ENCODE results near the gene PIMREG. TPM values are rescaled to one million over a fixed set of nuclear protein-coding genes. Genes with fewer than 3 reads are reported as not detected.

Gene PIMREG
- polyA plus RNA-seq, 3 donors = not detected

DNA sequence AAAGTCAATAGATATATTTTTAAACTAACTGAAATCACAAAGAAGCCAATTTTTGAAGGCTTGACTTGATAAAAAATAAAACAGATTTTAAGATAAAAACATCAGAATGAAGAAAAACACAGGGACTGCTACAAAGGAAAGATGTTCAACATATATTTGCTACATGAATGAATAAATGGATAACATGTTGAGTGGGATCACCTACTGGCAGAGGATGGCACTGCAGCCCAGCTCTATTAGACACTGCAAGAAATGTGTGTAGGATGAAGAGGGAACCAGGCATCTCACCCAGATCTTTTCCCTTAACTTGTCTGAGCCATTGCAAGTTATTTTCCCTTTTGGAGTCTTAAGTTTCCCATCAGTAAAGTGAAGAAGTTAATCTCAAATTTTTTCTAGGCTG lies 13.5 kb upstream of the PIMREG start:
- H3K36me3 ChIP-seq (replicated peaks in 1 of 2; ENCODE audit: control insufficient read depth in 1 of 2, insufficient read depth in 2 of 2, low read length in 2 of 2) = no peaks in the 10 kb centered on the region
- no peak overlapping the region for H2AFZ ChIP-seq (ENCODE audit: insufficient read depth, low read depth, low read length, poor library complexity, severe bottlenecking)
- no peak overlapping the region for H3K4me3 ChIP-seq (replicated peaks in 1 of 3; ENCODE audit: low read depth in 2 of 3, low read length in 3 of 3)
- H3K36me3 Mint-ChIP-seq = peaks cover 2 to 6% of the 10 kb centered on the region in 2 donors
- peak overlapping the region in 1 of 2 donors; percentile 57 for H3K4me3 Mint-ChIP-seq
- H3K79me2 ChIP-seq (ENCODE audit: insufficient read depth, low read length) = no peaks in the 10 kb centered on the region
- TF ChIP-seq, protein P1, sequence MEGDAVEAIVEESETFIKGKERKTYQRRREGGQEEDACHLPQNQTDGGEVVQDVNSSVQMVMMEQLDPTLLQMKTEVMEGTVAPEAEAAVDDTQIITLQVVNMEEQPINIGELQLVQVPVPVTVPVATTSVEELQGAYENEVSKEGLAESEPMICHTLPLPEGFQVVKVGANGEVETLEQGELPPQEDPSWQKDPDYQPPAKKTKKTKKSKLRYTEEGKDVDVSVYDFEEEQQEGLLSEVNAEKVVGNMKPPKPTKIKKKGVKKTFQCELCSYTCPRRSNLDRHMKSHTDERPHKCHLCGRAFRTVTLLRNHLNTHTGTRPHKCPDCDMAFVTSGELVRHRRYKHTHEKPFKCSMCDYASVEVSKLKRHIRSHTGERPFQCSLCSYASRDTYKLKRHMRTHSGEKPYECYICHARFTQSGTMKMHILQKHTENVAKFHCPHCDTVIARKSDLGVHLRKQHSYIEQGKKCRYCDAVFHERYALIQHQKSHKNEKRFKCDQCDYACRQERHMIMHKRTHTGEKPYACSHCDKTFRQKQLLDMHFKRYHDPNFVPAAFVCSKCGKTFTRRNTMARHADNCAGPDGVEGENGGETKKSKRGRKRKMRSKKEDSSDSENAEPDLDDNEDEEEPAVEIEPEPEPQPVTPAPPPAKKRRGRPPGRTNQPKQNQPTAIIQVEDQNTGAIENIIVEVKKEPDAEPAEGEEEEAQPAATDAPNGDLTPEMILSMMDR (IDR thresholded peaks at IDR 0.05) = no peak
- H3K4me1 ChIP-seq (ENCODE audit: control insufficient read depth in 1 of 2, insufficient read depth in 2 of 2, low read length in 2 of 2) = peaks cover 15 to 18% of the 10 kb centered on the region in 2 donors
- peaks cover 0 to 54% of the 10 kb centered on the region in 2 donors for H3K27me3 ChIP-seq (ENCODE audit: control insufficient read depth in 2 of 2, insufficient read depth in 2 of 2, low read length in 2 of 2)
- H3K27me3 Mint-ChIP-seq (ENCODE audit: low read depth in 3 of 3) = peaks cover 41 to 65% (median 45%) of the 10 kb centered on the region in 3 donors
- no peak overlapping the region for H3K27ac Mint-ChIP-seq
- H3K9me3 Mint-ChIP-seq = peaks cover 6 to 21% (median 16%) of the 10 kb centered on the region in 7 donors
- no peaks in the 10 kb centered on the region for H4K20me1 ChIP-seq (ENCODE audit: insufficient read depth, low read length)
- no peak overlapping the region for H3K4me2 ChIP-seq (replicated peaks; ENCODE audit: extremely low read depth, low read length, poor library complexity, severe bottlenecking)
- DNase-seq = no peak
- H3K4me1 Mint-ChIP-seq = peaks cover 23% of the 10 kb centered on the region
- no peak overlapping the region for H3K27ac ChIP-seq (ENCODE audit: low read depth in 1 of 2, low read length in 2 of 2)
- no peak overlapping the region for H3K9ac ChIP-seq (ENCODE audit: insufficient read depth, low read length, poor library complexity, severe bottlenecking)
- intact Hi-C loops (cut with micrococcal nuclease) = loop anchor here in 1 of 2 donors (10.0 kb wide), 1 partner anchor 726 kb away; no protein-coding TSS in a partner anchor
- H3K9me3 ChIP-seq (replicated peaks in 1 of 2; ENCODE audit: control insufficient read depth in 1 of 2, insufficient read depth in 1 of 2, low read length in 2 of 2) = peaks cover 10 to 14% of the 10 kb centered on the region in 2 donors

DNA sequence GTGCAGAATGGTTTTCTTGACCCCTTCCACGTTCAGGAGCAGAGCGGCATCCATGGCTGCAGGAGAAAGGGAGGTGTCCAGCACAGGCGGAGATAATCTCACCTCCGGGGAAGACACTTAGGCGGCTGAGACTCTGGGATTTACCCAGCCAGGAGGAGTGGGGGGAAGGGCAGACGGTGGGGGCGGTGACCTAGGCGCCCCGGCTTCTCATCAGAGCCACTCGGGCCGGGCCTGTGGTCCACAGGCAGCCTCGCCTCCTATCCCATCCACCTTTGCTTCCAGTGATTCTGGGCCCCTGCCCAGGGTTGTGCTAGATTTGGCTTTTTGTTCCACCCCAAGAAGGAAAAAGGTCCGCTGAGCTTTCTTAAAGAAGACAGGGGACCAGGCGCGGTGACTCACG lies 9.2 kb upstream of the PIMREG start, which contains the start of gene AIPL1:
AIPL1 (minus strand) TSS at position 71 of the 400 bp plus-strand sequence; CDS start at position 54, 17 bp downstream.
- Mint-ChIP-seq H3K4me3 (peak within 1 kb of the TSS in 1 of 2 donors; percentile 21), H3K36me3 (peaks cover 2 to 4% of the 10 kb centered on the region in 2 donors), H3K4me1 (peaks cover 11% of the 10 kb centered on the region), H3K27me3 (ENCODE audit: low read depth in 3 of 3) (peaks cover 36 to 60% (median 39%) of the 10 kb centered on the region in 3 donors), H3K9me3 (peaks cover 4 to 21% (median 16%) of the 10 kb centered on the region in 7 donors), H3K27ac (no peak within 1 kb of the TSS)
- H3K79me2 ChIP-seq (ENCODE audit: insufficient read depth, low read length) = no peaks in the 10 kb centered on the region
- H3K9ac ChIP-seq (ENCODE audit: insufficient read depth, low read length, poor library complexity, severe bottlenecking) = no peak within 1 kb of the TSS
- TF ChIP-seq, protein P1 (IDR thresholded peaks at IDR 0.05) = no peak
- no peak within 1 kb of the TSS for H3K27ac ChIP-seq (ENCODE audit: low read depth in 1 of 2, low read length in 2 of 2)
- H3K36me3 ChIP-seq (replicated peaks in 1 of 2; ENCODE audit: control insufficient read depth in 1 of 2, insufficient read depth in 2 of 2, low read length in 2 of 2) = no peaks in the 10 kb centered on the region
- intact Hi-C loops (cut with micrococcal nuclease) = loop anchor here in 1 of 2 donors (10.0 kb wide), 1 partner anchor 730 kb away; no protein-coding TSS in a partner anchor
- H3K27me3 ChIP-seq (ENCODE audit: control insufficient read depth in 2 of 2, insufficient read depth in 2 of 2, low read length in 2 of 2) = peaks cover 4 to 38% of the 10 kb centered on the region in 2 donors
- H2AFZ ChIP-seq (ENCODE audit: insufficient read depth, low read depth, low read length, poor library complexity, severe bottlenecking) = no peak within 1 kb of the TSS
- DNase-seq = no peak
- no peak within 1 kb of the TSS for H3K4me2 ChIP-seq (replicated peaks; ENCODE audit: extremely low read depth, low read length, poor library complexity, severe bottlenecking)
- H3K4me3 ChIP-seq (replicated peaks in 1 of 3; ENCODE audit: low read depth in 2 of 3, low read length in 3 of 3) = no peak within 1 kb of the TSS
- H3K9me3 ChIP-seq (replicated peaks in 1 of 2; ENCODE audit: control insufficient read depth in 1 of 2, insufficient read depth in 1 of 2, low read length in 2 of 2) = peaks cover 10 to 14% of the 10 kb centered on the region in 2 donors
- WGBS (ENCODE audit: insufficient coverage) = 96% methylated on average over 7 of the region's 16 CpGs
- no peaks in the 10 kb centered on the region for H4K20me1 ChIP-seq (ENCODE audit: insufficient read depth, low read length)
- no peaks in the 10 kb centered on the region for H3K4me1 ChIP-seq (ENCODE audit: control insufficient read depth in 1 of 2, insufficient read depth in 2 of 2, low read length in 2 of 2)
